Naive thymus-derived CD4-positive, alpha-beta T cell (primary cell): ENCODE measurements around the gene ANGPT4. TPM values are rescaled to one million over a fixed set of nuclear protein-coding genes. Genes with fewer than 3 reads are reported as not detected.

Experiments used
- ATAC-seq: fragments of 150-1000 bp; cut with Tn5 transposase; 2 replicates; pipeline ENCODE4 v1.10.0; 2021; ENCODE audit warnings: mild to moderate bottlenecking, moderate library complexity
- CTCF ChIA-PET: fragments of 350-600 bp; sonication (Branson Sonifier 250); formaldehyde crosslinking; loops from one replicate; lab custom pipeline; 2021; ENCODE audit warnings: antibody characterized with exemption; lab: Charles Lee
- POLR2A ChIA-PET: fragments of 350-600 bp; sonication (Branson Sonifier 250); formaldehyde crosslinking; loops from one replicate; lab custom pipeline; 2021; ENCODE audit warnings: antibody characterized with exemption, inconsistent platforms; lab: Charles Lee
- DNase-seq, 9 donors: peaks; one replicate each; pipeline versions ENCODE4 v3.0.0 to v3.0.0-alpha.2; 2020 to 2022; ENCODE audit warnings: mixed read lengths in 1 of 9
- H3K27ac ChIP-seq: one replicate; pipeline ENCODE4 v1.7.0; 2013; ENCODE audit warnings: mild to moderate bottlenecking, low read depth, low read length, moderate library complexity
- H3K27me3 ChIP-seq, 2 donors: one replicate each; pipeline ENCODE4 v1.7.0; 2013; ENCODE audit warnings: low read length in 2 of 2, mild to moderate bottlenecking in 2 of 2, moderate library complexity in 2 of 2; ENCODE audit not compliant: control insufficient read depth in 2 of 2, insufficient read depth in 2 of 2
- H3K36me3 ChIP-seq, 3 experiments: 1 replicate in 2 of 3; 2 replicates in 1 of 3; pipeline ENCODE4 v1.7.0; 2013; ENCODE audit warnings: low read length in 3 of 3, mild to moderate bottlenecking in 3 of 3, moderate library complexity in 1 of 3; ENCODE audit not compliant: insufficient read depth in 3 of 3, control insufficient read depth in 2 of 3
- H3K4me1 ChIP-seq, 2 donors: one replicate each; pipeline ENCODE4 v1.7.0; 2013; ENCODE audit warnings: low read length in 2 of 2, mild to moderate bottlenecking in 2 of 2, moderate library complexity in 1 of 2; ENCODE audit not compliant: control insufficient read depth in 2 of 2, insufficient read depth in 2 of 2
- H3K4me3 ChIP-seq: 2 replicates; pipeline ENCODE4 v1.7.0; 2013; ENCODE audit warnings: mild to moderate bottlenecking, low read length
- H3K9me3 ChIP-seq, 3 experiments: 1 replicate in 2 of 3; 2 replicates in 1 of 3; pipeline ENCODE4 v1.7.0; 2013; ENCODE audit warnings: low read length in 3 of 3; ENCODE audit not compliant: control insufficient read depth in 2 of 3
- H3K27ac Mint-ChIP-seq, 9 donors: one replicate each; pipeline ENCODE4 v1.8.0; 2020 to 2022; ENCODE audit warnings: mixed read lengths in 9 of 9, mild to moderate bottlenecking in 8 of 9, moderate library complexity in 5 of 9, inconsistent platforms in 2 of 9
- H3K27me3 Mint-ChIP-seq, 5 donors: one replicate each; pipeline ENCODE4 v1.8.0; 2021 to 2022; ENCODE audit warnings: mixed read lengths in 5 of 5, mild to moderate bottlenecking in 1 of 5
- H3K36me3 Mint-ChIP-seq, 5 donors: one replicate each; pipeline ENCODE4 v1.8.0; 2020 to 2022; ENCODE audit warnings: mixed read lengths in 5 of 5, mild to moderate bottlenecking in 3 of 5, inconsistent platforms in 1 of 5
- H3K4me1 Mint-ChIP-seq, 7 donors: one replicate each; pipeline ENCODE4 v1.8.0; 2020 to 2022; ENCODE audit warnings: mixed read lengths in 7 of 7, mild to moderate bottlenecking in 3 of 7, inconsistent platforms in 1 of 7
- H3K4me3 Mint-ChIP-seq, 10 donors: one replicate each; pipeline ENCODE4 v1.8.0; 2020 to 2022; ENCODE audit warnings: mild to moderate bottlenecking in 10 of 10, mixed read lengths in 10 of 10, moderate library complexity in 6 of 10, inconsistent platforms in 2 of 10
- H3K9me3 Mint-ChIP-seq, 11 donors: one replicate each; pipeline ENCODE4 v1.8.0; 2020 to 2022; ENCODE audit warnings: mixed read lengths in 11 of 11, mild to moderate bottlenecking in 4 of 11, inconsistent platforms in 1 of 11, moderate library complexity in 1 of 11
- intact Hi-C, 2 donors: fragments of 100-400 bp; cut with micrococcal nuclease; formaldehyde crosslinking; loops; one replicate each; pipeline ENCODE4 v1.15.1; 2023
- polyA plus RNA-seq, 2 donors: library from polyadenylated mRNA; unstranded; fragments of 300-500 nt; fragmentation: Illumina TruSeq; gene quantifications; one replicate each; pipeline ENCODE4 v1.2.3, GENCODE V29; 2021
- total RNA-seq, 6 experiments: library from RNA in 5 of 6; stranded (reverse) in 5 of 6; gene quantifications; 1 replicate in 5 of 6; 2 replicates in 1 of 6; pipeline ENCODE4 v1.2.3 and lab custom pipeline; 2021 to 2026

Gene ANGPT4
- total and polyA plus RNA-seq, 7 experiments from 2014 or later: not detected

- ATAC-seq (peak; percentile 52), DNase-seq (peak in 8 of 9 donors; percentile 48 to 63 (median 56))
- H3K36me3 Mint-ChIP-seq: peaks cover 0 to 31% (median 12%) of the 10 kb centered on the region in 5 donors
- peak overlapping the region; percentile 88 to 97 (median 94) for H3K4me3 Mint-ChIP-seq
- peaks cover 36 to 49% of the 10 kb centered on the region in 2 donors for H3K4me1 ChIP-seq
- ChIA-PET CTCF (interaction anchor here (0.6 to 1.4 kb wide), 5 partner anchors 12 to 109 kb away, joined by 4 to 9 read pairs (median 6); partner anchors contain the start of gene FAM110A), POLR2A (interaction anchor here (0.6 to 2.9 kb wide), 5 partner anchors 9 to 44 kb away, joined by 4 to 28 read pairs (median 5); partner anchors contain the start of gene FAM110A)
- intact Hi-C loops: loop anchor here (2.0 to 10.0 kb wide), 5 partner anchors 14 to 838 kb away; partner anchors contain the start of genes CSNK2A1 (in 1 of the 2), RAD21L1 (in 1 of the 2) and SRXN1 (in 1 of the 2)
- H3K27me3 Mint-ChIP-seq: no peaks in the 10 kb centered on the region
- peak overlapping the region; percentile 86 to 99 (median 94) for H3K27ac Mint-ChIP-seq
- peak overlapping the region; percentile 75 for H3K4me3 ChIP-seq
- peaks cover 47 to 70% (median 63%) of the 10 kb centered on the region in 7 donors for H3K4me1 Mint-ChIP-seq
- peaks cover 0 to 8% (median 2%) of the 10 kb centered on the region in 11 donors for H3K9me3 Mint-ChIP-seq
- H3K27ac ChIP-seq: peak overlapping the region; percentile 70
- no peaks in the 10 kb centered on the region for H3K9me3 ChIP-seq
- peaks cover 0 to 5% (median 0%) of the 10 kb centered on the region in 3 experiments for H3K36me3 ChIP-seq
- H3K27me3 ChIP-seq: no peaks in the 10 kb centered on the region
Measured at GRCh38 chr20:846894-847278, 69.2 kb downstream of the ANGPT4 start.

- ChIA-PET POLR2A (interaction anchor here (0.6 to 2.9 kb wide), 6 partner anchors 8 to 43 kb away, joined by 4 to 28 read pairs (median 5); partner anchors contain the start of gene FAM110A), CTCF (interaction anchor here (1.1 to 1.4 kb wide), 4 partner anchors 11 to 110 kb away, joined by 4 to 9 read pairs (median 6); partner anchors contain the start of gene FAM110A)
- Mint-ChIP-seq H3K36me3 (peaks cover 0 to 26% (median 11%) of the 10 kb centered on the region in 5 donors), H3K27ac (peak overlapping the region; percentile 86 to 99 (median 94)), H3K4me1 (peaks cover 41 to 66% (median 58%) of the 10 kb centered on the region in 7 donors), H3K4me3 (peak overlapping the region; percentile 88 to 97 (median 94)), H3K27me3 (no peaks in the 10 kb centered on the region), H3K9me3 (peaks cover 0 to 8% (median 2%) of the 10 kb centered on the region in 11 donors)
- H3K9me3 ChIP-seq: no peaks in the 10 kb centered on the region
- no peaks in the 10 kb centered on the region for H3K27me3 ChIP-seq
- peak overlapping the region; percentile 70 for H3K27ac ChIP-seq
- H3K36me3 ChIP-seq: peaks cover 0 to 5% (median 0%) of the 10 kb centered on the region in 3 experiments
- peak overlapping the region; percentile 75 for H3K4me3 ChIP-seq
- peak in 1 of 9 donors; percentile 21 for DNase-seq
- no peak for ATAC-seq
- intact Hi-C loops: loop anchor here (2.0 to 10.0 kb wide), 6 partner anchors 15 to 839 kb away; partner anchors contain the start of genes RAD21L1 (in 2 of the 2), CSNK2A1 (in 1 of the 2) and SRXN1 (in 1 of the 2)
- peaks cover 40 to 49% of the 10 kb centered on the region in 2 donors for H3K4me1 ChIP-seq
Measured at GRCh38 chr20:845941-846893, 69.9 kb downstream of the ANGPT4 start.

DNA sequence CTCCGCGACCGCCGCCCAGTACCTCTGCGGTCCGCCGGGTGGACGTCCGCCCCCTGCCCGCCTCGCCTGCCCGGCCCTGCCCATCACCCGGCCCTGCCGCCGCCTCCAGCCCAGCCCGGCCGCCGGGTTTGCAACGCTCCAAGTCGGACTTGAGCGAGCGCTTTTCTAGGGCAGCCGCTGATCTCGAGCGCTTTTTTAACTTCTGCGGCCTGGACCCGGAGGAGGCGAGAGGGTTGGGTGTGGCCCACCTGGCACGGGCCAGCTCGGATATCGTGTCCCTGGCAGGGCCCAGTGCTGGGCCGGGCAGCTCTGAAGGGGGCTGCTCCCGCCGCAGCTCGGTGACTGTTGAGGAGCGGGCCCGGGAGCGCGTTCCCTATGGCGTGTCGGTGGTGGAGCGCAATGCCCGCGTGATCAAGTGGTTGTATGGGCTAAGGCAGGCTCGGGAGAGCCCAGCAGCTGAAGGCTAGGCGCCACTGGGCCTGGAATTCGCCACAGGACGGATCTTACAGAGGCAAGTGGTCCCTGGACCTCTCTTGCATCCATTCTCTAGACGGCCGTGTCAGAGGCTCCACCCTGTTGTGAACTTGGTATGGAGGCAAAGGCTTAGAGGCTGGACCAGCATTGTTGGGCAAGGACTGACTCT, 70.8 kb downstream of the ANGPT4 start:
- intact Hi-C loops: loop anchor here (2.0 to 10.0 kb wide), 5 partner anchors 193 to 839 kb away; partner anchors contain the start of genes RAD21L1 (in 2 of the 2), CSNK2A1 (in 1 of the 2) and SRXN1 (in 1 of the 2)
- ATAC-seq (no peak), DNase-seq (peak in 1 of 9 donors; percentile 20)
- H3K36me3 ChIP-seq: peaks cover 0 to 5% (median 0%) of the 10 kb centered on the region in 3 experiments
- peaks cover 40 to 45% of the 10 kb centered on the region in 2 donors for H3K4me1 ChIP-seq
- H3K4me3 Mint-ChIP-seq: peak overlapping the region; percentile 88 to 97 (median 94)
- no peaks in the 10 kb centered on the region for H3K9me3 ChIP-seq
- H3K27ac Mint-ChIP-seq: peak overlapping the region; percentile 86 to 99 (median 94)
- peaks cover 0 to 1% (median 0%) of the 10 kb centered on the region in 11 donors for H3K9me3 Mint-ChIP-seq
- H3K4me3 ChIP-seq: peak overlapping the region; percentile 75
- ChIA-PET POLR2A (interaction anchor here (1.2 to 2.9 kb wide), 3 partner anchors 12 to 15 kb away, joined by 4 to 28 read pairs (median 6); partner anchors contain the start of gene FAM110A), CTCF (no interaction called here)
- H3K27ac ChIP-seq: peak overlapping the region; percentile 70
- H3K27me3 ChIP-seq: no peaks in the 10 kb centered on the region
- peaks cover 32 to 63% (median 53%) of the 10 kb centered on the region in 7 donors for H3K4me1 Mint-ChIP-seq
- no peaks in the 10 kb centered on the region for H3K27me3 Mint-ChIP-seq
- H3K36me3 Mint-ChIP-seq: peaks cover 0 to 22% (median 4%) of the 10 kb centered on the region in 5 donors

DNA sequence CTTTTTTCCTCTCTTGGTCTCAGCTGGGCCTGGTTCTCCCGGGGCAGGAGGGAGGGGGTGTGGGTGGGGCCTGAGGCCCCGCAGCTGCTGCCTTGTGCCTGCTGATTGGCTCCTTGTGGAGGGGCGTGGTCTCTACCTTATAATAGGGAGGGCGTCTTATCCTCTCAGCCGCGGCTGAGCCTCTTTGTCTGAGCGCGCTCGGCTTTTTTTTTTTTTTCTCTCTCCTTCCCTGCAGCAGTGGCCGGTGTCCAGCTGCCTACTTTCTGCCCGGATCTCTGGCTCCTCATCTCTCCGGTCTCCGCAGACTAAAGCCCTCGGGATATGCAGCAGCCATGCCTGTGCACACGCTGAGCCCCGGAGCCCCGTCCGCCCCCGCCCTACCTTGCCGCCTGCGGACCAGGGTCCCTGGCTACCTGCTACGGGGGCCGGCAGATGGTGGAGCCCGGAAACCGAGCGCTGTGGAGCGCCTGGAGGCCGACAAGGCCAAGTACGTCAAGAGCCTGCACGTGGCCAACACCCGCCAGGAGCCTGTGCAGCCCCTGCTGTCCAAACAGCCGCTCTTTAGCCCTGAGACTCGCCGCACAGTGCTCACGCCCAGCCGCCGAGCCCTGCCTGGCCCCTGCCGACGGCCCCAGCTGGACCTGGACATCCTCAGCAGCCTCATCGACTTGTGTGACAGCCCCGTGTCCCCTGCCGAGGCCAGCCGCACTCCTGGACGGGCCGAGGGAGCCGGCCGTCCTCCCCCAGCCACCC, 71.5 kb downstream of the ANGPT4 start:
- intact Hi-C loops: loop anchor here (1.0 to 10.0 kb wide), 10 partner anchors 11 to 840 kb away; partner anchors contain the start of genes FAM110A (in 2 of the 2), RAD21L1 (in 2 of the 2), CSNK2A1 (in 1 of the 2) and FKBP1A (in 1 of the 2)
- Mint-ChIP-seq H3K4me3 (peak overlapping the region; percentile 88 to 97 (median 94)), H3K27ac (peak overlapping the region in 8 of 9 donors; percentile 70 to 93 (median 86)), H3K27me3 (no peaks in the 10 kb centered on the region), H3K9me3 (no peaks in the 10 kb centered on the region), H3K4me1 (peaks cover 30 to 58% (median 52%) of the 10 kb centered on the region in 7 donors), H3K36me3 (peaks cover 0 to 21% (median under 1%) of the 10 kb centered on the region in 5 donors)
- H3K4me3 ChIP-seq: peak overlapping the region; percentile 75
- peak; percentile 55 to 95 (median 83) for DNase-seq
- no peaks in the 10 kb centered on the region for H3K9me3 ChIP-seq
- H3K36me3 ChIP-seq: peaks cover 0 to 5% (median 0%) of the 10 kb centered on the region in 3 experiments
- POLR2A ChIA-PET: interaction anchor here (0.6 to 3.7 kb wide), 6 partner anchors 9 to 276 kb away, joined by 3 to 43 read pairs (median 5); partner anchors contain the start of gene FAM110A
- ATAC-seq: peak; percentile 98
- CTCF ChIA-PET: interaction anchor here (0.6 to 1.0 kb wide), 2 partner anchors 8 to 110 kb away, joined by 4 to 5 read pairs; no protein-coding TSS in a partner anchor
- peaks cover 40 to 45% of the 10 kb centered on the region in 2 donors for H3K4me1 ChIP-seq
- H3K27me3 ChIP-seq: no peaks in the 10 kb centered on the region
- H3K27ac ChIP-seq: peak overlapping the region; percentile 70

- no peaks in the 10 kb centered on the region for H3K27me3 Mint-ChIP-seq
- Histone ChIP-seq H3K4me1 (peaks cover 40 to 45% of the 10 kb centered on the region in 2 donors), H3K36me3 (peaks cover 0 to 5% (median 0%) of the 10 kb centered on the region in 3 experiments), H3K9me3 (no peaks in the 10 kb centered on the region), H3K4me3 (no peak overlapping the region), H3K27me3 (no peaks in the 10 kb centered on the region), H3K27ac (peak overlapping the region; percentile 70)
- ChIA-PET CTCF (interaction anchor here (0.6 to 1.0 kb wide), 2 partner anchors 9 to 111 kb away, joined by 4 to 5 read pairs; no protein-coding TSS in a partner anchor), POLR2A (interaction anchor here (0.6 to 3.7 kb wide), 4 partner anchors 10 to 277 kb away, joined by 3 to 43 read pairs (median 5); partner anchors contain the start of gene FAM110A)
- DNase-seq (no peak), ATAC-seq (no peak)
- H3K4me3 Mint-ChIP-seq: peak overlapping the region in 6 of 10 donors; percentile 89 to 97 (median 92)
- peak overlapping the region in 5 of 9 donors; percentile 70 to 93 (median 92) for H3K27ac Mint-ChIP-seq
- no peaks in the 10 kb centered on the region for H3K9me3 Mint-ChIP-seq
- peaks cover 30 to 58% (median 50%) of the 10 kb centered on the region in 7 donors for H3K4me1 Mint-ChIP-seq
- peaks cover 0 to 19% (median 0%) of the 10 kb centered on the region in 5 donors for H3K36me3 Mint-ChIP-seq
- intact Hi-C loops: loop anchor here (1.0 to 10.0 kb wide), 7 partner anchors 11 to 841 kb away; partner anchors contain the start of genes FAM110A (in 2 of the 2), FKBP1A (in 1 of the 2), NSFL1C (in 1 of the 2) and RAD21L1 (in 1 of the 2)
Measured at GRCh38 chr20:843912-844311, 72.2 kb downstream of the ANGPT4 start.
